ENCODE data around the gene KDM1A.
"Not testable (repeated sequence)": the region's sequence is repeated elsewhere in the genome, so short reads cannot be mapped to it uniquely, and the experiment has no call there.

KDM1A gene

GRCh38 chr1:23002218-23002617 is 17.1 kb upstream of the KDM1A start:
- H3K4me2 ChIP-seq (ENCODE audit: low read length); H4K12ac ChIP-seq (ENCODE audit: low read depth, low read length); H3K9ac ChIP-seq (ENCODE audit: low read length); H2BK5ac ChIP-seq (ENCODE audit: low read depth, low read length, poor library complexity); H2AK5ac ChIP-seq (ENCODE audit: low read length); H4K91ac ChIP-seq (ENCODE audit: low read depth, low read length); H3K79me2 ChIP-seq (ENCODE audit: control insufficient read depth, insufficient read depth, low read length, poor library complexity); H2BK12ac ChIP-seq (ENCODE audit: low read length); H3K18ac ChIP-seq (ENCODE audit: low read length); DNase-seq; H2BK120ac ChIP-seq (ENCODE audit: insufficient read depth, low read length, poor library complexity); H3K79me1 ChIP-seq (ENCODE audit: low read length); H3K4ac ChIP-seq (ENCODE audit: low read depth, low read length); H3K36me3 ChIP-seq (ENCODE audit: control insufficient read depth in 1 of 2, insufficient read depth in 2 of 2, low read length in 2 of 2); H2AFZ ChIP-seq (ENCODE audit: insufficient read depth, low read length, poor library complexity); H3K27me3 ChIP-seq (ENCODE audit: insufficient read depth, low read length); H4K8ac ChIP-seq (ENCODE audit: low read depth, low read length); H3K23ac ChIP-seq (ENCODE audit: low read length); H3K27ac ChIP-seq (ENCODE audit: low read depth, low read length); H3K4me1 ChIP-seq (ENCODE audit: control insufficient read depth in 1 of 2, insufficient read depth in 2 of 2, low read length in 2 of 2); H3K4me3 ChIP-seq (ENCODE audit: low read depth, low read length); H3K9me3 ChIP-seq (ENCODE audit: insufficient read depth, low read depth, low read length); H3K14ac ChIP-seq (ENCODE audit: low read length): not testable (repeated sequence)
- WGBS (ENCODE audit: extremely low coverage, insufficient coverage, insufficient read length): no CpG with 5 or more reads among the region's 7 CpGs

- no peak overlapping the region for H3K23ac ChIP-seq (ENCODE audit: low read length)
- H3K9me3 ChIP-seq (ENCODE audit: insufficient read depth, low read depth, low read length): peaks cover 4% of the 10 kb centered on the region
- no peak overlapping the region for H2AK5ac ChIP-seq (ENCODE audit: low read length)
- H4K12ac ChIP-seq (ENCODE audit: low read depth, low read length): no peak overlapping the region
- H3K4me3 ChIP-seq (ENCODE audit: low read depth, low read length): no peak overlapping the region
- no peak overlapping the region for H2BK5ac ChIP-seq (ENCODE audit: low read depth, low read length, poor library complexity)
- H3K79me1 ChIP-seq (ENCODE audit: low read length): no peaks in the 10 kb centered on the region
- H4K91ac ChIP-seq (ENCODE audit: low read depth, low read length): no peak overlapping the region
- no peak overlapping the region for H2BK120ac ChIP-seq (ENCODE audit: insufficient read depth, low read length, poor library complexity)
- no peak overlapping the region for H4K8ac ChIP-seq (ENCODE audit: low read depth, low read length)
- H3K4me2 ChIP-seq (ENCODE audit: low read length): no peak overlapping the region
- no CpG with 5 or more reads among the region's 3 CpGs for WGBS (ENCODE audit: extremely low coverage, insufficient coverage, insufficient read length)
- no peak overlapping the region for H2BK12ac ChIP-seq (ENCODE audit: low read length)
- H3K27me3 ChIP-seq (ENCODE audit: insufficient read depth, low read length): no peaks in the 10 kb centered on the region
- no peak overlapping the region for H3K14ac ChIP-seq (ENCODE audit: low read length)
- H3K36me3 ChIP-seq (ENCODE audit: control insufficient read depth in 1 of 2, insufficient read depth in 2 of 2, low read length in 2 of 2): no peaks in the 10 kb centered on the region
- no peak for DNase-seq
- H3K18ac ChIP-seq (ENCODE audit: low read length): no peak overlapping the region
- peaks cover 0 to 3% of the 10 kb centered on the region in 2 experiments for H3K4me1 ChIP-seq (ENCODE audit: control insufficient read depth in 1 of 2, insufficient read depth in 2 of 2, low read length in 2 of 2)
- no peak overlapping the region for H3K9ac ChIP-seq (ENCODE audit: low read length)
- no peak overlapping the region for H3K4ac ChIP-seq (ENCODE audit: low read depth, low read length)
- H3K79me2 ChIP-seq (ENCODE audit: control insufficient read depth, insufficient read depth, low read length, poor library complexity): no peaks in the 10 kb centered on the region
- no peak overlapping the region for H3K27ac ChIP-seq (ENCODE audit: low read depth, low read length)
- H2AFZ ChIP-seq (ENCODE audit: insufficient read depth, low read length, poor library complexity): no peak overlapping the region
These were observed 15.2 kb upstream of the KDM1A start for GRCh38 chr1:23004112-23004511.

DNA sequence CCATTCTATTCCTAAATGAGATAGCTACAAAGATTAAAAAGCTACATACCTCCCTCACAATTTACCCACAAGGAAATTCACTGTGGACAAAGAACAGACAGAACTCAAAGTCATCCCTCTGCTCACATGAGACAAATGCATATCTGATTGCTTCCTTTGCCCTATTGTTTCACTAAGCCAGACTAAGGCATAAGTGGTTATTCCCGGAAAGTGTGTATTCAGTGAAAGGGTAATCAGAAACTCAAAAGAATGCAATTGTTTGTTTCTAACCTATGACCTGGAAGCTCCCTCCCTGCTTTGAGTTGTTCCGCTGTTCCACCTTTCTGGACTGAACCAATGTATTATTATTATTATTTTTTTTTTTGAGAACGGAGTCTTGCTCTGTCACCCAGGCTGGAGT is 14.5 kb upstream of the KDM1A start:
- H4K8ac ChIP-seq (ENCODE audit: low read depth, low read length); H2BK5ac ChIP-seq (ENCODE audit: low read depth, low read length, poor library complexity); H3K9ac ChIP-seq (ENCODE audit: low read length); H3K4me2 ChIP-seq (ENCODE audit: low read length); H2BK12ac ChIP-seq (ENCODE audit: low read length); H3K79me1 ChIP-seq (ENCODE audit: low read length); H3K4me1 ChIP-seq (ENCODE audit: control insufficient read depth in 1 of 2, insufficient read depth in 2 of 2, low read length in 2 of 2); H3K27ac ChIP-seq (ENCODE audit: low read depth, low read length); H3K23ac ChIP-seq (ENCODE audit: low read length); H3K14ac ChIP-seq (ENCODE audit: low read length); H3K18ac ChIP-seq (ENCODE audit: low read length); H4K91ac ChIP-seq (ENCODE audit: low read depth, low read length); H2BK120ac ChIP-seq (ENCODE audit: insufficient read depth, low read length, poor library complexity); H3K27me3 ChIP-seq (ENCODE audit: insufficient read depth, low read length); H3K36me3 ChIP-seq (ENCODE audit: control insufficient read depth in 1 of 2, insufficient read depth in 2 of 2, low read length in 2 of 2); H3K79me2 ChIP-seq (ENCODE audit: control insufficient read depth, insufficient read depth, low read length, poor library complexity); H4K12ac ChIP-seq (ENCODE audit: low read depth, low read length); H2AK5ac ChIP-seq (ENCODE audit: low read length); H2AFZ ChIP-seq (ENCODE audit: insufficient read depth, low read length, poor library complexity); H3K4me3 ChIP-seq (ENCODE audit: low read depth, low read length); H3K4ac ChIP-seq (ENCODE audit: low read depth, low read length); H3K9me3 ChIP-seq (ENCODE audit: insufficient read depth, low read depth, low read length): not testable (repeated sequence)
- WGBS (ENCODE audit: extremely low coverage, insufficient coverage, insufficient read length): no CpG with 5 or more reads among the region's 3 CpGs
- peak in 1 of 2 donors; percentile 46 for DNase-seq

GRCh38 chr1:23007106-23007505 is 12.2 kb upstream of the KDM1A start:
- Histone ChIP-seq H3K23ac (ENCODE audit: low read length) (no peak overlapping the region), H2AK5ac (ENCODE audit: low read length) (no peak overlapping the region), H3K79me2 (ENCODE audit: control insufficient read depth, insufficient read depth, low read length, poor library complexity) (no peaks in the 10 kb centered on the region), H3K4me3 (ENCODE audit: low read depth, low read length) (no peak overlapping the region), H2BK12ac (ENCODE audit: low read length) (no peak overlapping the region), H2BK5ac (ENCODE audit: low read depth, low read length, poor library complexity) (no peak overlapping the region), H4K8ac (ENCODE audit: low read depth, low read length) (no peak overlapping the region), H3K4me2 (ENCODE audit: low read length) (no peak overlapping the region), H4K12ac (ENCODE audit: low read depth, low read length) (no peak overlapping the region), H3K27me3 (ENCODE audit: insufficient read depth, low read length) (no peaks in the 10 kb centered on the region), H3K36me3 (ENCODE audit: control insufficient read depth in 1 of 2, insufficient read depth in 2 of 2, low read length in 2 of 2) (no peaks in the 10 kb centered on the region), H3K79me1 (ENCODE audit: low read length) (no peaks in the 10 kb centered on the region), H3K4ac (ENCODE audit: low read depth, low read length) (no peak overlapping the region), H3K4me1 (ENCODE audit: control insufficient read depth in 1 of 2, insufficient read depth in 2 of 2, low read length in 2 of 2) (peaks cover 0 to 8% of the 10 kb centered on the region in 2 experiments), H3K9me3 (ENCODE audit: insufficient read depth, low read depth, low read length) (peaks cover 4% of the 10 kb centered on the region), H3K27ac (ENCODE audit: low read depth, low read length) (no peak overlapping the region), H3K18ac (ENCODE audit: low read length) (no peak overlapping the region), H2AFZ (ENCODE audit: insufficient read depth, low read length, poor library complexity) (no peak overlapping the region), H4K91ac (ENCODE audit: low read depth, low read length) (no peak overlapping the region), H3K14ac (ENCODE audit: low read length) (no peak overlapping the region), H3K9ac (ENCODE audit: low read length) (no peak overlapping the region), H2BK120ac (ENCODE audit: insufficient read depth, low read length, poor library complexity) (no peak overlapping the region)
- peak; percentile 85 to 99 for DNase-seq
- no CpG with 5 or more reads among the region's 4 CpGs for WGBS (ENCODE audit: extremely low coverage, insufficient coverage, insufficient read length)

Measured in trophoblast cell (in vitro differentiated cells and primary cell).